ENCODE results near the gene KLHL6.
"Not testable (repeated sequence)": the region's sequence is repeated elsewhere in the genome, so short reads cannot be mapped to it uniquely, and the experiment has no call there.

Gene KLHL6

GRCh38 chr3:183538486-183538885 lies 17.0 kb downstream of the KLHL6 start:
- in situ Hi-C loops (cut with HindIII; ENCODE audit: low pct_ligation_motif_present, low pct_unique_long_range_greater_than_20kb, low sequenced_read_pairs): no loop called here
- DNase-seq: no peak

DNA sequence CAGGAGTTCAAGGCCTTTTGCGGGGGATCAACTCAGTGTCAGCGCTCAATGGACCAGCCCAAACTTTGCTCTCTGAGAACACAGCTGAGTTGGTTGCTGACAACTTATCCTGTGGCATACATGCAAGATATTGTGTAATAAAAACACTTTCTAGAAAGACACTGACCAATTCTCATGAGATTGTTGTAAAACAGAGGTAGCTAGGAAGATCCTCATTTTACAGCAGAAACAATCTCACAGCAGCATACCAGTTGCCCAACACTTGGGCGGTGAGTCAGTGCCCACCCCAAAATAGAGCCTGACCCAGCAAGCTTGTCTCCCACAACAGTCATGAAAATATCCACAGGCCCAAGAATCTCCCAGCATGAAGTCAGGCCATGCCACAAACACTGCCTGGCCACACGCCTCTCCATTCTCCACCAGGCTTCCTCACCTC lies 18.2 kb downstream of the KLHL6 start:
- in situ Hi-C loops (cut with HindIII; ENCODE audit: low pct_ligation_motif_present, low pct_unique_long_range_greater_than_20kb, low sequenced_read_pairs): no loop called here
- DNase-seq: no peak

- DNase-seq: no peak
- in situ Hi-C loops (cut with HindIII; ENCODE audit: low pct_ligation_motif_present, low pct_unique_long_range_greater_than_20kb, low sequenced_read_pairs): no loop called here
These were observed 19.1 kb downstream of the KLHL6 start for GRCh38 chr3:183536238-183536880.

DNA sequence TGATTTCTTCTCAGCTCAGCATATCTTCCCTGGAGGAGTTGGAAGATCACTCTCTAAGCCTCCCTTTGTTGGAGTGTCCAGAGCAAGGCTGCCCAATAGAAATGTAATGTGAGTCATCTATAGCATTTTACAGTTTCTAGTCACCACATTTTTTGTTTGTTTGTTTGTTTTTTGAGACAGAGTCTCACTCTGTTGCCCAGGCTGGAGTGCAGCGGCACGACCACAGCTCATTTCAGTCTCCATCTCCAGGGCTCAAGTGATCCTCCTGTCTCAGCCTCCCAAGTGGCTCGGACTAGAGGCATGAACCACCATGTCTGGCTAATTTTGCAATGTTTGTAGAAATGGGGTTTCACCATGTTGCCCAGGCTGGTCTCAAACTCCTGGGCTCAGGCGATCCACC lies 21.3 kb downstream of the KLHL6 start:
- in situ Hi-C loops (cut with HindIII; ENCODE audit: low pct_ligation_motif_present, low pct_unique_long_range_greater_than_20kb, low sequenced_read_pairs): no loop called here
- no peak for DNase-seq

DNA sequence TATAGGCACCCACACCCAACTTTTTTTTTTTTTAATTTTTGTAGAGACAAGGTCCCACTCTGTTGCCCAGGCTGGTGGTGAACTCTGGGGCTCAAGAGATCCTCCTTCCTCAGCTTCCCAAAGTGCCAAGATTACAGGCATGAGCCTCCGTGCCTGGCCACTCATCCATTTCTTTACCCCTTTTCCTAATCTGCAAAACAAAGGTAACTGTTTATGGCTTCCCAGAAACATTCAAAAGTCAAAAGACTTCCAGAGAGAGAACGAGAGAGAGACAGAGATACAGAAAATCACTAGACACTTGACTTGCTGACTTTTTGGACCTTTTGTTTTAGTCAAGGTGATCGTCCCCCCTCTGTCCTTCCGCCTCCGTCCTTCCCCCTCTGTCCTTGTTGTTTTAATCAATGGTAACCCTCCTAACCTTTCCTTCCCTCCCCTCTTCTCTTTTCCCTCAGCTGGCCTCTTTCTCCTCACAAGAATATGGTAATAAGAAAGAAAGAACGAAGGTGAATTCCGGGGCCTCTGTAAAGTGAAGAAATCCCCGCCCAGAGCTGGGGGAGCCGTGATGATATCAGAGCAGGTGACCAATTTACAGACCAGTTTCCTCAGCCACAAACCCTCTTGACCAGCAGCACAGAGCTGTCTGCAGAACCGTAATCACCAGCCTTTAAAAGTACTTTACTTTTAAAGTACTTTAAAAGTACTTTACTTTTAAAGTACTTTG lies 21.9 kb downstream of the KLHL6 start:
- DNase-seq: no peak
- in situ Hi-C loops (cut with HindIII; ENCODE audit: low pct_ligation_motif_present, low pct_unique_long_range_greater_than_20kb, low sequenced_read_pairs): no loop called here

DNA sequence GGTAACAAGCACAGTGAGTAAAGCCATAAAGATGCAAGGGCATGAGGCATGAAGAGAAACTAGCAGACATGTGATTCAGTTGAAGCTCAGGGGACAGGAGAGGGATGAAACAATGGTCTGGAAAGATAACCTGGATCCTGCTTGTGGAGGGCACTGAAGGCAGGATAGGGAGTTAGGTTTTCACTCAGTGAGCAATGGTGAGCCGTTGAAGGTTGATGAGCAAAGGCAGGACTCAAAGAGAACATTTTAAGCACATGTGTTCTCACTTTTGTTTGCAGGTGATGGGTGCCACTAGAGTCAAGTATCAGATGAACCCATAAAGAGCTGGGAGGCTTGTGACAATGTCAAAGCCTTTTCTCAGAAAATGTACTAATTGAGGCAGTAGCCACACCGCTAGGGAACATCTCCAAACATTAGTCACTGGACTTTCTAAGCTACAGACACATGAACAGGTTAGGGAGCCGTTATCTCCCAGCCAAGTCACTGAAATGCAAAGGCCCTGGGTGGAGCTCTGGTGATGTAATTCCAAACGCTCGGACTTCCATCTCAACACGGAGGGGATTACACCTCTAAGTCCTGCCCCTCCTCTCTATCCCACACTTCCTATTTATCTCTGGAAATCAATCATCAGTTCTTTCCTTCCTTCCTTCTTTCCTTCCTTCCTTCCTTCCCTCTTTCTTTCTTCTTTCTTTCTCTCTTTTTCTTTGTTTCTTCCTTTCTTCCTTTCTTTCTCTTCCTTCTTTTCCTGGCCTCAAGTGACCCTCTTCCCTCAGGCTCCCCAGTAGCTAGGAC lies 22.7 kb downstream of the KLHL6 start:
- in situ Hi-C loops (cut with HindIII; ENCODE audit: low pct_ligation_motif_present, low pct_unique_long_range_greater_than_20kb, low sequenced_read_pairs): no loop called here
- no peak for DNase-seq

GRCh38 chr3:183529717-183530116 lies 25.8 kb downstream of the KLHL6 start:
- no peak for DNase-seq
- in situ Hi-C loops (cut with HindIII; ENCODE audit: low pct_ligation_motif_present, low pct_unique_long_range_greater_than_20kb, low sequenced_read_pairs): no loop called here

- in situ Hi-C loops (cut with HindIII; ENCODE audit: low pct_ligation_motif_present, low pct_unique_long_range_greater_than_20kb, low sequenced_read_pairs): no loop called here
- no peak for DNase-seq
These were observed 26.3 kb downstream of the KLHL6 start for GRCh38 chr3:183529185-183529584.

DNA sequence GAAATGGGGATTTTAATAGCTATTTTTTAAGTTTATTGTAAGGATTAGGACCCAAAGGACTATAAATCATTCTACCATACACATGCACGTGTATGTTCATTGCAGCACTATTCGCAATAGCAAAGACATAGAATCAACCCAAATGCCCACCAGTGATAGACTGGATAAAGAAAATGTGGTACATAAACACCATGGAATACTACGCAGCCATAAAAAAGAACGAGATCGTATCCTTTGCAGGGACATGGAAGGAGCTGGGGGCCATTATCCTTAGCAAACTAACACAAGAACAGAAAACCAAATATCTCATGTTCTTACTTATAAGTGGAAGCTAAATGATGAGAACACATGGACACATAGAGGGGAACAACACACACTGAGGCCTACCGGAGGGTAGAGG lies 26.7 kb downstream of the KLHL6 start:
- in situ Hi-C loops (cut with HindIII; ENCODE audit: low pct_ligation_motif_present, low pct_unique_long_range_greater_than_20kb, low sequenced_read_pairs); DNase-seq: not testable (repeated sequence)

- DNase-seq: no peak
- in situ Hi-C loops (cut with HindIII; ENCODE audit: low pct_ligation_motif_present, low pct_unique_long_range_greater_than_20kb, low sequenced_read_pairs): no loop called here
These were observed 27.8 kb downstream of the KLHL6 start for GRCh38 chr3:183527428-183528379.

- in situ Hi-C loops (cut with HindIII; ENCODE audit: low pct_ligation_motif_present, low pct_unique_long_range_greater_than_20kb, low sequenced_read_pairs): no loop called here
- DNase-seq: no peak
These were observed 28.6 kb downstream of the KLHL6 start for GRCh38 chr3:183526838-183527427.

DNA sequence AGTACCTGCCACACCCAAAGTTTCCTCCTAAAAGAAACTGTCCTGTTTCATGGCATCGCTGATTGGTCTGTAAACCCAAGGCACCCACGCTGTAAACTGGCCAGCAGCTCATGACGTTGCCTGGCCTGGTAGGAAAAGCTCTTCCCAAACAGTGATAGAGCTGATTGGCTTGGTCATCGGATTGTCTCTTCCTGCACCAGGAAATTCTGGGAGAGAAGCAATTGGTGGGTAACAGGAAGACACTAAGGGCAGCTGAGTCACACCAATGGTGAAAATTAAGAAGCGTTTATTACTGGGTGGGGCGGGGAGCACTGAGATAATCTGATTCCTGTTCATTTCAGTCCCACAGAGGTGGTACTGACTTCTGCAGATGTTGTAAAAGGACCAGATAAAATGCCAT lies 31.0 kb downstream of the KLHL6 start:
- in situ Hi-C loops (cut with HindIII; ENCODE audit: low pct_ligation_motif_present, low pct_unique_long_range_greater_than_20kb, low sequenced_read_pairs): no loop called here
- no peak for DNase-seq

GRCh38 chr3:183520741-183521556 lies 34.6 kb downstream of the KLHL6 start:
- DNase-seq; in situ Hi-C loops (cut with HindIII; ENCODE audit: low pct_ligation_motif_present, low pct_unique_long_range_greater_than_20kb, low sequenced_read_pairs): not testable (repeated sequence)

GRCh38 chr3:183520295-183520694 lies 35.2 kb downstream of the KLHL6 start:
- in situ Hi-C loops (cut with HindIII; ENCODE audit: low pct_ligation_motif_present, low pct_unique_long_range_greater_than_20kb, low sequenced_read_pairs); DNase-seq: not testable (repeated sequence)

DNA sequence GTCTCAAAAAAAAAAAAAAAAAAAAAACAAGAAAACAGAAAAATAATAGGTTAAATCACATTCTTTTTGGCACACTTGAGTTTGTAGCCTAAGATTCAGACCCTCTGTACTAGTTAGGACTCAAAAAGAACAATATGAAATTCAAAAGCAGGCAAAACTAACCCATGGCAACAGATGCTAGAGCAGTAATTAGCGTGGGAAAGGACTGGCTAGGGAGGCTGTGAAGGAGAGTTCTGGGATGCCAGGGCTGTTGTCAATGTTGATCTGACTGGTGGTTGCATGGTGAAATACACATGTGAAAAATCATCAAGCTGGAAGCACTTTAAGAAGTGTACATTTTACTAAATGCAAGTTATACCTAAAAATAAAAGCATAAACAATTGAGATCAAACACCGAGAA lies 35.6 kb downstream of the KLHL6 start:
- in situ Hi-C loops (cut with HindIII; ENCODE audit: low pct_ligation_motif_present, low pct_unique_long_range_greater_than_20kb, low sequenced_read_pairs): no loop called here
- no peak for DNase-seq

- in situ Hi-C loops (cut with HindIII; ENCODE audit: low pct_ligation_motif_present, low pct_unique_long_range_greater_than_20kb, low sequenced_read_pairs): no loop called here
- no peak for DNase-seq
These were observed 36.8 kb downstream of the KLHL6 start for GRCh38 chr3:183518491-183519251.

- DNase-seq: no peak
- in situ Hi-C loops (cut with HindIII; ENCODE audit: low pct_ligation_motif_present, low pct_unique_long_range_greater_than_20kb, low sequenced_read_pairs): no loop called here
These were observed 37.9 kb downstream of the KLHL6 start for GRCh38 chr3:183517607-183518006.
